ENCODE measurements around the gene PLCXD3. TPM values are rescaled to one million over a fixed set of nuclear protein-coding genes. Genes with fewer than 3 reads are reported as not detected.

The PLCXD3 gene
- polyA plus RNA-seq, 1 of the 3 experiments (the other 2 are of a cell fraction), result 0.15 TPM

DNA sequence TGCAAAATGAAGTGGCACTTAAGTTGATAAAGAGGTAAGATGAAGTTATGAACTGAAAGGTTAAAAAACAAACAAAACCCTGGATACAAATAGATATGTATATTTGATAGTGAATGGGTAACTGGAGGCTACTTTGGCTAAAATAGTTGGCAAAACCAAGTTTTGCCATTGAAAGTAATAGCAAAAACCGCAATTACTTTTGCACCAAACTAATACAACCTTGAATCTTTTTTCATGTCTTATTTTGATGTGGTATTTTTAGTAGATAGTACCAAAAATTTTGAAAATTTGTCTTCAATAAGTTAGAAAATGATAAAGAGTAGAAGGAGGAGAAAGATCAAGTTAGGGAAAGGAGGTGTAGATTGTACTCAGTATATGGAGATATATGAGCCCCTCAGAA is 47.9 kb upstream of the PLCXD3 start:
- ChIA-PET CTCF (no interaction called here), POLR2A (no interaction called here)
- TF ChIP-seq GATA2 (CRISPR knock-in tag; IDR thresholded peaks at IDR 0.05), result no peak
- no peak for TF ChIP-seq RFX5 (IDR thresholded peaks at IDR 0.05; ENCODE audit: low read length)
- TF ChIP-seq, protein P1, sequence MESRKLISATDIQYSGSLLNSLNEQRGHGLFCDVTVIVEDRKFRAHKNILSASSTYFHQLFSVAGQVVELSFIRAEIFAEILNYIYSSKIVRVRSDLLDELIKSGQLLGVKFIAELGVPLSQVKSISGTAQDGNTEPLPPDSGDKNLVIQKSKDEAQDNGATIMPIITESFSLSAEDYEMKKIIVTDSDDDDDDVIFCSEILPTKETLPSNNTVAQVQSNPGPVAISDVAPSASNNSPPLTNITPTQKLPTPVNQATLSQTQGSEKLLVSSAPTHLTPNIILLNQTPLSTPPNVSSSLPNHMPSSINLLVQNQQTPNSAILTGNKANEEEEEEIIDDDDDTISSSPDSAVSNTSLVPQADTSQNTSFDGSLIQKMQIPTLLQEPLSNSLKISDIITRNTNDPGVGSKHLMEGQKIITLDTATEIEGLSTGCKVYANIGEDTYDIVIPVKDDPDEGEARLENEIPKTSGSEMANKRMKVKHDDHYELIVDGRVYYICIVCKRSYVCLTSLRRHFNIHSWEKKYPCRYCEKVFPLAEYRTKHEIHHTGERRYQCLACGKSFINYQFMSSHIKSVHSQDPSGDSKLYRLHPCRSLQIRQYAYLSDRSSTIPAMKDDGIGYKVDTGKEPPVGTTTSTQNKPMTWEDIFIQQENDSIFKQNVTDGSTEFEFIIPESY (IDR thresholded peaks at IDR 0.05; ENCODE audit: borderline replicate concordance, low read depth), result no peak
- TF ChIP-seq ELF1 (IDR thresholded peaks at IDR 0.05), result no peak
- no peak for TF ChIP-seq RXRA (IDR thresholded peaks at IDR 0.05; ENCODE audit: borderline replicate concordance, low read depth)
- no peak for TF ChIP-seq GABPA (IDR thresholded peaks at IDR 0.05; ENCODE audit: low read depth)
- TF ChIP-seq JUND (IDR thresholded peaks at IDR 0.05), result no peak
- TF ChIP-seq EP300 (IDR thresholded peaks at IDR 0.05; ENCODE audit: borderline replicate concordance in 1 of 2, low read depth in 1 of 2, low read length in 1 of 2), result no peak
- TF ChIP-seq NFIC (IDR thresholded peaks at IDR 0.05; ENCODE audit: borderline replicate concordance), result no peak
- TF ChIP-seq RAD21 (IDR thresholded peaks at IDR 0.05; ENCODE audit: low read length), result no peak
- TF ChIP-seq, protein P2, sequence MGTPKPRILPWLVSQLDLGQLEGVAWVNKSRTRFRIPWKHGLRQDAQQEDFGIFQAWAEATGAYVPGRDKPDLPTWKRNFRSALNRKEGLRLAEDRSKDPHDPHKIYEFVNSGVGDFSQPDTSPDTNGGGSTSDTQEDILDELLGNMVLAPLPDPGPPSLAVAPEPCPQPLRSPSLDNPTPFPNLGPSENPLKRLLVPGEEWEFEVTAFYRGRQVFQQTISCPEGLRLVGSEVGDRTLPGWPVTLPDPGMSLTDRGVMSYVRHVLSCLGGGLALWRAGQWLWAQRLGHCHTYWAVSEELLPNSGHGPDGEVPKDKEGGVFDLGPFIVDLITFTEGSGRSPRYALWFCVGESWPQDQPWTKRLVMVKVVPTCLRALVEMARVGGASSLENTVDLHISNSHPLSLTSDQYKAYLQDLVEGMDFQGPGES (IDR thresholded peaks at IDR 0.05; ENCODE audit: low read depth, low read length), result no peak
- no peak for TF ChIP-seq FOXM1 (IDR thresholded peaks at IDR 0.05; ENCODE audit: low read depth)
- TF ChIP-seq, protein P3, sequence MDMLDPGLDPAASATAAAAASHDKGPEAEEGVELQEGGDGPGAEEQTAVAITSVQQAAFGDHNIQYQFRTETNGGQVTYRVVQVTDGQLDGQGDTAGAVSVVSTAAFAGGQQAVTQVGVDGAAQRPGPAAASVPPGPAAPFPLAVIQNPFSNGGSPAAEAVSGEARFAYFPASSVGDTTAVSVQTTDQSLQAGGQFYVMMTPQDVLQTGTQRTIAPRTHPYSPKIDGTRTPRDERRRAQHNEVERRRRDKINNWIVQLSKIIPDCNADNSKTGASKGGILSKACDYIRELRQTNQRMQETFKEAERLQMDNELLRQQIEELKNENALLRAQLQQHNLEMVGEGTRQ (IDR thresholded peaks at IDR 0.05; ENCODE audit: borderline replicate concordance, low read depth, low read length), result no peak
- no peak for TF ChIP-seq CHD2 (IDR thresholded peaks at IDR 0.05; ENCODE audit: low read length, partially characterized antibody)
- TF ChIP-seq RCOR1 (IDR thresholded peaks at IDR 0.05; ENCODE audit: low read length), result no peak
- TF ChIP-seq MEF2A (IDR thresholded peaks at IDR 0.05; ENCODE audit: borderline replicate concordance, low read depth), result no peak
- no peak for TF ChIP-seq MXI1 (IDR thresholded peaks at IDR 0.05; ENCODE audit: low read depth, low read length)
- no peak for TF ChIP-seq TCF12 (IDR thresholded peaks at IDR 0.05)
- TF ChIP-seq, protein P4, sequence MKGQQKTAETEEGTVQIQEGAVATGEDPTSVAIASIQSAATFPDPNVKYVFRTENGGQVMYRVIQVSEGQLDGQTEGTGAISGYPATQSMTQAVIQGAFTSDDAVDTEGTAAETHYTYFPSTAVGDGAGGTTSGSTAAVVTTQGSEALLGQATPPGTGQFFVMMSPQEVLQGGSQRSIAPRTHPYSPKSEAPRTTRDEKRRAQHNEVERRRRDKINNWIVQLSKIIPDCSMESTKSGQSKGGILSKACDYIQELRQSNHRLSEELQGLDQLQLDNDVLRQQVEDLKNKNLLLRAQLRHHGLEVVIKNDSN (IDR thresholded peaks at IDR 0.05; ENCODE audit: borderline replicate concordance, low read depth), result no peak
- no peaks in the 10 kb centered on the region for H3F3A ChIP-seq (replicated peaks; ENCODE audit: insufficient read depth)
- no peak overlapping the region for H3K4me2 ChIP-seq
- DNase-seq, result no peak
- H3K36me3 ChIP-seq (replicated peaks in 1 of 2; ENCODE audit: control insufficient read depth in 1 of 2, insufficient read depth in 2 of 2, low read length in 1 of 2), result no peaks in the 10 kb centered on the region
- H4K20me1 ChIP-seq (ENCODE audit: insufficient read depth), result no peaks in the 10 kb centered on the region
- no peaks in the 10 kb centered on the region for H3K9me3 ChIP-seq
- H2AFZ ChIP-seq (ENCODE audit: low read depth), result no peak overlapping the region
- H3K4me3 ChIP-seq (ENCODE audit: low read depth in 2 of 2, low read length in 1 of 2), result no peak overlapping the region
- WGBS (ENCODE audit: low lambda C conversion rate), result 7% methylated on average over 1 of the region's 1 CpG
- H3K27ac ChIP-seq (ENCODE audit: low read depth in 2 of 2, low read length in 1 of 2), result no peak overlapping the region
- H3K9ac ChIP-seq, result no peak overlapping the region
- no peaks in the 10 kb centered on the region for H3K4me1 ChIP-seq (ENCODE audit: control insufficient read depth in 1 of 2, insufficient read depth in 2 of 2, low read depth in 1 of 2, low read length in 1 of 2)
- H3K79me2 ChIP-seq (ENCODE audit: insufficient read depth), result no peaks in the 10 kb centered on the region
- no peaks in the 10 kb centered on the region for H3K27me3 ChIP-seq (ENCODE audit: insufficient read depth)
- H3K9me2 ChIP-seq, result peaks cover 3% of the 10 kb centered on the region; the same call in 1 of the 2 replicates

Measured in SK-N-SH (cell line).